Activated T-cell treated with anti-CD3 and anti-CD28 coated beads, Interleukin-2, amount 50 U/mL, for 24 hours (primary cell): ENCODE data around the gene C1orf226.

Source experiments
- DNase-seq: peaks from one replicate; pipeline ENCODE4 v3.0.0-alpha.2; 2020
- H3K27ac Mint-ChIP-seq: 2 replicates; pipeline ENCODE4 v1.8.0; 2020; ENCODE audit warnings: mild to moderate bottlenecking, mixed read lengths
- H3K27me3 Mint-ChIP-seq: 2 replicates; pipeline ENCODE4 v1.8.0; 2020; ENCODE audit warnings: mixed read lengths
- H3K36me3 Mint-ChIP-seq: 2 replicates; pipeline ENCODE4 v1.8.0; 2020; ENCODE audit warnings: low read depth, mixed read lengths
- H3K4me1 Mint-ChIP-seq: 2 replicates; pipeline ENCODE4 v1.8.0; 2020; ENCODE audit warnings: low read depth, mixed read lengths
- H3K4me3 Mint-ChIP-seq: 2 replicates; pipeline ENCODE4 v1.8.0; 2020; ENCODE audit warnings: mild to moderate bottlenecking, moderate library complexity, mixed read lengths
- H3K9me3 Mint-ChIP-seq: 2 replicates; pipeline ENCODE4 v1.8.0; 2020; ENCODE audit warnings: mixed read lengths

The C1orf226 gene

GRCh38 chr1:162359523-162360236 is 21.8 kb upstream of the C1orf226 start:
- H3K27me3 Mint-ChIP-seq, result peaks cover 6% of the 10 kb centered on the region
- no peak overlapping the region for H3K4me3 Mint-ChIP-seq
- no peaks in the 10 kb centered on the region for H3K36me3 Mint-ChIP-seq
- no peak overlapping the region for H3K27ac Mint-ChIP-seq
- H3K4me1 Mint-ChIP-seq, result no peaks in the 10 kb centered on the region
- no peaks in the 10 kb centered on the region for H3K9me3 Mint-ChIP-seq
- DNase-seq, result no peak

- Mint-ChIP-seq H3K4me1 (no peaks in the 10 kb centered on the region), H3K27ac (no peak overlapping the region), H3K36me3 (no peaks in the 10 kb centered on the region), H3K4me3 (no peak overlapping the region), H3K9me3 (no peaks in the 10 kb centered on the region), H3K27me3 (peaks cover 6% of the 10 kb centered on the region)
- DNase-seq, result no peak
Measured at GRCh38 chr1:162360237-162360873, 21.2 kb upstream of the C1orf226 start.

- Mint-ChIP-seq H3K27me3 (peaks cover 6% of the 10 kb centered on the region), H3K36me3 (no peaks in the 10 kb centered on the region), H3K4me1 (no peaks in the 10 kb centered on the region), H3K9me3 (no peaks in the 10 kb centered on the region), H3K4me3 (no peak overlapping the region), H3K27ac (no peak overlapping the region)
- DNase-seq, result no peak
Measured at GRCh38 chr1:162360874-162361260, 20.7 kb upstream of the C1orf226 start.

- Mint-ChIP-seq H3K27me3 (peaks cover 6% of the 10 kb centered on the region), H3K4me1 (no peaks in the 10 kb centered on the region)
Measured at GRCh38 chr1:162361349-162361748, 20.2 kb upstream of the C1orf226 start.

GRCh38 chr1:162363823-162364222 is 17.7 kb upstream of the C1orf226 start:
- no peaks in the 10 kb centered on the region for H3K27me3 Mint-ChIP-seq
- no peak for DNase-seq
- H3K36me3 Mint-ChIP-seq, result no peaks in the 10 kb centered on the region
- H3K4me1 Mint-ChIP-seq, result no peaks in the 10 kb centered on the region
- H3K27ac Mint-ChIP-seq, result no peak overlapping the region
- H3K4me3 Mint-ChIP-seq, result no peak overlapping the region
- H3K9me3 Mint-ChIP-seq, result no peaks in the 10 kb centered on the region

More at GRCh38 chr1:162361349-162361748, 20.2 kb upstream of the C1orf226 start:
- no peak for DNase-seq
- Mint-ChIP-seq H3K36me3 (no peaks in the 10 kb centered on the region), H3K27ac (no peak overlapping the region), H3K4me3 (no peak overlapping the region), H3K9me3 (no peaks in the 10 kb centered on the region)

- H3K4me3 Mint-ChIP-seq, result no peak overlapping the region
- no peak overlapping the region for H3K27ac Mint-ChIP-seq
- no peaks in the 10 kb centered on the region for H3K27me3 Mint-ChIP-seq
- no peaks in the 10 kb centered on the region for H3K4me1 Mint-ChIP-seq
- H3K9me3 Mint-ChIP-seq, result no peaks in the 10 kb centered on the region
- no peaks in the 10 kb centered on the region for H3K36me3 Mint-ChIP-seq
- no peak for DNase-seq
Measured at GRCh38 chr1:162364498-162364897, 17.0 kb upstream of the C1orf226 start.

- Mint-ChIP-seq H3K9me3 (no peaks in the 10 kb centered on the region), H3K4me1 (no peaks in the 10 kb centered on the region), H3K4me3 (no peak overlapping the region), H3K27me3 (no peaks in the 10 kb centered on the region), H3K27ac (no peak overlapping the region), H3K36me3 (no peaks in the 10 kb centered on the region)
- DNase-seq, result no peak
Measured at GRCh38 chr1:162365284-162366020, 16.1 kb upstream of the C1orf226 start.

GRCh38 chr1:162366149-162366548 is 15.4 kb upstream of the C1orf226 start:
- no peak overlapping the region for H3K4me3 Mint-ChIP-seq
- H3K27ac Mint-ChIP-seq, result no peak overlapping the region
- H3K9me3 Mint-ChIP-seq, result no peaks in the 10 kb centered on the region
- H3K4me1 Mint-ChIP-seq, result no peaks in the 10 kb centered on the region
- no peak for DNase-seq
- no peaks in the 10 kb centered on the region for H3K27me3 Mint-ChIP-seq
- H3K36me3 Mint-ChIP-seq, result no peaks in the 10 kb centered on the region

- no peaks in the 10 kb centered on the region for H3K9me3 Mint-ChIP-seq
- H3K27ac Mint-ChIP-seq, result no peak overlapping the region
- H3K36me3 Mint-ChIP-seq, result no peaks in the 10 kb centered on the region
- H3K27me3 Mint-ChIP-seq, result no peaks in the 10 kb centered on the region
- no peak overlapping the region for H3K4me3 Mint-ChIP-seq
- DNase-seq, result no peak
- no peaks in the 10 kb centered on the region for H3K4me1 Mint-ChIP-seq
Measured at GRCh38 chr1:162366671-162367070, 14.9 kb upstream of the C1orf226 start.

- no peak for DNase-seq
- no peaks in the 10 kb centered on the region for H3K27me3 Mint-ChIP-seq
- no peaks in the 10 kb centered on the region for H3K9me3 Mint-ChIP-seq
- H3K27ac Mint-ChIP-seq, result no peak overlapping the region
- H3K36me3 Mint-ChIP-seq, result no peaks in the 10 kb centered on the region
- no peak overlapping the region for H3K4me3 Mint-ChIP-seq
- no peaks in the 10 kb centered on the region for H3K4me1 Mint-ChIP-seq
Measured at GRCh38 chr1:162367073-162367472, 14.5 kb upstream of the C1orf226 start.

- H3K36me3 Mint-ChIP-seq, result no peaks in the 10 kb centered on the region
- no peak for DNase-seq
- no peaks in the 10 kb centered on the region for H3K27me3 Mint-ChIP-seq
- no peak overlapping the region for H3K27ac Mint-ChIP-seq
- no peak overlapping the region for H3K4me3 Mint-ChIP-seq
- H3K4me1 Mint-ChIP-seq, result no peaks in the 10 kb centered on the region
- H3K9me3 Mint-ChIP-seq, result no peaks in the 10 kb centered on the region
Measured at GRCh38 chr1:162367772-162368171, 13.8 kb upstream of the C1orf226 start.

- Mint-ChIP-seq H3K4me1 (no peaks in the 10 kb centered on the region), H3K27ac (no peak overlapping the region), H3K36me3 (no peaks in the 10 kb centered on the region), H3K27me3 (no peaks in the 10 kb centered on the region), H3K4me3 (no peak overlapping the region), H3K9me3 (no peaks in the 10 kb centered on the region)
- no peak for DNase-seq
Measured at GRCh38 chr1:162368451-162368850, 13.1 kb upstream of the C1orf226 start.

- Mint-ChIP-seq H3K36me3 (no peaks in the 10 kb centered on the region), H3K9me3 (no peaks in the 10 kb centered on the region), H3K4me1 (no peaks in the 10 kb centered on the region), H3K27ac (no peak overlapping the region), H3K4me3 (no peak overlapping the region), H3K27me3 (no peaks in the 10 kb centered on the region)
- no peak for DNase-seq
Measured at GRCh38 chr1:162369571-162369970, 12.0 kb upstream of the C1orf226 start.

- no peak overlapping the region for H3K4me3 Mint-ChIP-seq
Measured at GRCh38 chr1:162370161-162370560, 11.4 kb upstream of the C1orf226 start.

GRCh38 chr1:162370721-162371120 is 10.8 kb upstream of the C1orf226 start:
- Mint-ChIP-seq H3K4me3 (no peak overlapping the region), H3K27me3 (no peaks in the 10 kb centered on the region), H3K36me3 (no peaks in the 10 kb centered on the region), H3K9me3 (no peaks in the 10 kb centered on the region), H3K27ac (no peak overlapping the region), H3K4me1 (no peaks in the 10 kb centered on the region)
- DNase-seq, result no peak

More at GRCh38 chr1:162370161-162370560, 11.4 kb upstream of the C1orf226 start:
- no peak overlapping the region for H3K27ac Mint-ChIP-seq
- no peaks in the 10 kb centered on the region for H3K4me1 Mint-ChIP-seq
- H3K36me3 Mint-ChIP-seq, result no peaks in the 10 kb centered on the region
- no peak for DNase-seq
- no peaks in the 10 kb centered on the region for H3K27me3 Mint-ChIP-seq
- no peaks in the 10 kb centered on the region for H3K9me3 Mint-ChIP-seq
